Astrocyte (in vitro differentiated cells and primary cell): Measurements from ENCODE around the gene LIPC. TPM values are rescaled to one million over a fixed set of nuclear protein-coding genes. Genes with fewer than 3 reads are reported as not detected.

Experiments
- DNase-seq: peaks from one replicate; pipeline ENCODE4 v3.0.0-alpha.2; 2010; ENCODE audit warnings: low read depth
- FAIRE-seq: peaks from 2 replicates; lab custom pipeline; 2011; peaks lifted over from hg19 to GRCh38; lab: Jason Lieb, UNC
- H2AFZ ChIP-seq: 2 replicates; pipeline ENCODE4 v1.6.0; 2012; ENCODE audit warnings: low read depth, low read length, inconsistent platforms
- H3K27ac ChIP-seq: 2 replicates; pipeline ENCODE4 v1.5.1; 2011; ENCODE audit warnings: low read depth, low read length, inconsistent platforms
- H3K27me3 ChIP-seq: 2 replicates; pipeline ENCODE4 v1.6.0; 2011; ENCODE audit warnings: low read length, inconsistent platforms; ENCODE audit not compliant: insufficient read depth
- H3K36me3 ChIP-seq: 2 replicates; pipeline ENCODE4 v1.5.1; 2011; ENCODE audit warnings: low read length, inconsistent platforms; ENCODE audit not compliant: insufficient read depth
- H3K4me1 ChIP-seq: 2 replicates; pipeline ENCODE4 v1.5.1; 2011; ENCODE audit warnings: low read length, inconsistent platforms; ENCODE audit not compliant: insufficient read depth
- H3K4me2 ChIP-seq: 2 replicates; pipeline ENCODE4 v1.6.0; 2012; ENCODE audit warnings: low read length, inconsistent platforms
- H3K4me3 ChIP-seq: 2 replicates; pipeline ENCODE4 v1.5.1; 2011; ENCODE audit warnings: low read depth, mild to moderate bottlenecking, low read length, inconsistent platforms; ENCODE audit not compliant: insufficient read depth
- H3K79me2 ChIP-seq: 2 replicates; pipeline ENCODE4 v1.6.0; 2012; ENCODE audit warnings: mild to moderate bottlenecking, low read length, inconsistent platforms; ENCODE audit not compliant: insufficient read depth
- H3K9ac ChIP-seq: 2 replicates; pipeline ENCODE4 v1.6.0; 2012; ENCODE audit warnings: mild to moderate bottlenecking, low read length, inconsistent platforms
- H3K9me3 ChIP-seq: 2 replicates; pipeline ENCODE4 v1.5.1; 2012; ENCODE audit warnings: low read depth, mild to moderate bottlenecking, low read length, inconsistent platforms; ENCODE audit not compliant: insufficient read depth
- H4K20me1 ChIP-seq: 2 replicates; pipeline ENCODE4 v1.6.0; 2012; ENCODE audit warnings: low read length, inconsistent platforms; ENCODE audit not compliant: insufficient read depth
- H3K27ac Mint-ChIP-seq: one replicate; pipeline ENCODE4 v1.8.0; 2021; ENCODE audit warnings: mild to moderate bottlenecking, mixed read lengths; ENCODE audit not compliant: unreplicated experiment
- H3K27me3 Mint-ChIP-seq: one replicate; pipeline ENCODE4 v1.8.0; 2021; ENCODE audit warnings: low read depth, mixed read lengths; ENCODE audit not compliant: unreplicated experiment
- H3K36me3 Mint-ChIP-seq: one replicate; pipeline ENCODE4 v1.8.0; 2021; ENCODE audit warnings: low read depth, mixed read lengths; ENCODE audit not compliant: unreplicated experiment
- H3K4me1 Mint-ChIP-seq: one replicate; pipeline ENCODE4 v1.8.0; 2021; ENCODE audit warnings: low read depth, mixed read lengths; ENCODE audit not compliant: unreplicated experiment
- H3K4me3 Mint-ChIP-seq: one replicate; pipeline ENCODE4 v1.8.0; 2021; ENCODE audit warnings: mild to moderate bottlenecking, moderate library complexity, mixed read lengths; ENCODE audit not compliant: unreplicated experiment
- H3K9me3 Mint-ChIP-seq: one replicate; pipeline ENCODE4 v1.8.0; 2021; ENCODE audit warnings: mild to moderate bottlenecking, mixed read lengths; ENCODE audit not compliant: unreplicated experiment
- CTCF ChIP-seq: IDR thresholded peaks from 2 replicates; pipeline ENCODE4 v1.5.1; 2011; ENCODE audit warnings: low read depth, mild to moderate bottlenecking, inconsistent platforms, low read length, moderate library complexity; ENCODE audit not compliant: insufficient read depth
- EZH2 ChIP-seq: IDR thresholded peaks from 2 replicates; pipeline ENCODE4 v1.6.1; 2012; ENCODE audit warnings: mild to moderate bottlenecking, low read length, inconsistent platforms; ENCODE audit not compliant: insufficient read depth
- total RNA-seq: library from RNA; stranded (reverse); gene quantifications from 2 replicates; pipeline ENCODE4 v1.2.1, GENCODE V29; 2021

LIPC gene
- total RNA-seq, 1 donor from 2014 or later, result not detected

- H4K20me1 ChIP-seq, result no peaks in the 10 kb centered on the region
- no peak for FAIRE-seq
- Mint-ChIP-seq H3K4me1 (peaks cover 40% of the 10 kb centered on the region), H3K9me3 (no peaks in the 10 kb centered on the region), H3K36me3 (no peaks in the 10 kb centered on the region), H3K27ac (peak overlapping the region; percentile 66), H3K27me3 (peaks cover 16% of the 10 kb centered on the region), H3K4me3 (no peak overlapping the region)
- DNase-seq, result peak; percentile 42
- H2AFZ ChIP-seq, result no peak overlapping the region
- H3K36me3 ChIP-seq, result no peaks in the 10 kb centered on the region
- peaks cover 10% of the 10 kb centered on the region for H3K27me3 ChIP-seq
- no peak overlapping the region for H3K4me3 ChIP-seq
- H3K4me1 ChIP-seq, result peaks cover 24% of the 10 kb centered on the region
- H3K79me2 ChIP-seq, result no peaks in the 10 kb centered on the region
- H3K9ac ChIP-seq, result peak overlapping the region; percentile 74
- no peak for TF ChIP-seq EZH2
- TF ChIP-seq CTCF, result no peak
- peak overlapping the region; percentile 83 for H3K4me2 ChIP-seq
- no peak overlapping the region for H3K27ac ChIP-seq
- no peaks in the 10 kb centered on the region for H3K9me3 ChIP-seq
These were observed 120.9 kb downstream of the LIPC start for GRCh38 chr15:58552505-58553364.

GRCh38 chr15:58553365-58553918 lies 121.7 kb downstream of the LIPC start:
- peaks cover 18% of the 10 kb centered on the region for H3K4me1 ChIP-seq
- no peaks in the 10 kb centered on the region for H3K36me3 ChIP-seq
- peaks cover 10% of the 10 kb centered on the region for H3K27me3 ChIP-seq
- H3K4me1 Mint-ChIP-seq, result peaks cover 36% of the 10 kb centered on the region
- no peaks in the 10 kb centered on the region for H4K20me1 ChIP-seq
- H3K9ac ChIP-seq, result no peak overlapping the region
- DNase-seq, result no peak
- no peak overlapping the region for H3K27ac ChIP-seq
- no peak overlapping the region for H3K4me3 ChIP-seq
- no peak for TF ChIP-seq EZH2
- TF ChIP-seq CTCF, result no peak
- no peaks in the 10 kb centered on the region for H3K79me2 ChIP-seq
- peaks cover 16% of the 10 kb centered on the region for H3K27me3 Mint-ChIP-seq
- no peak overlapping the region for H3K4me3 Mint-ChIP-seq
- FAIRE-seq, result no peak
- H3K36me3 Mint-ChIP-seq, result no peaks in the 10 kb centered on the region
- H2AFZ ChIP-seq, result no peak overlapping the region
- H3K27ac Mint-ChIP-seq, result peak overlapping the region; percentile 3
- H3K9me3 Mint-ChIP-seq, result no peaks in the 10 kb centered on the region
- H3K9me3 ChIP-seq, result peaks cover under 1% of the 10 kb centered on the region
- no peak overlapping the region for H3K4me2 ChIP-seq

GRCh38 chr15:58554758-58555157 lies 123.0 kb downstream of the LIPC start:
- Mint-ChIP-seq H3K4me1 (peaks cover 26% of the 10 kb centered on the region), H3K36me3 (no peaks in the 10 kb centered on the region), H3K27ac (no peak overlapping the region), H3K9me3 (peaks cover 2% of the 10 kb centered on the region), H3K27me3 (peaks cover 16% of the 10 kb centered on the region), H3K4me3 (no peak overlapping the region)
- Histone ChIP-seq H3K27me3 (peaks cover 10% of the 10 kb centered on the region), H3K9me3 (peaks cover 4% of the 10 kb centered on the region), H2AFZ (no peak overlapping the region), H3K4me3 (no peak overlapping the region), H3K79me2 (no peaks in the 10 kb centered on the region), H3K4me2 (no peak overlapping the region), H3K4me1 (peaks cover 18% of the 10 kb centered on the region), H3K27ac (no peak overlapping the region), H3K36me3 (no peaks in the 10 kb centered on the region), H3K9ac (no peak overlapping the region), H4K20me1 (no peaks in the 10 kb centered on the region)
- DNase-seq, result no peak
- no peak for FAIRE-seq
- TF ChIP-seq CTCF (no peak), EZH2 (no peak)
